H1 (cell line): ENCODE measurements around the gene CYP2A6. TPM values are rescaled to one million over a fixed set of nuclear protein-coding genes. Genes with fewer than 3 reads are reported as not detected.

ENCODE experiments used
- CTCF ChIA-PET: fragments of 300-600 bp; sonication (Branson Sonifier 250); formaldehyde crosslinking; loops from one replicate; lab custom pipeline; 2021; ENCODE audit not compliant: partially characterized antibody; lab: Charles Lee
- POLR2A ChIA-PET: fragments of 300-600 bp; sonication (Branson Sonifier 250); formaldehyde crosslinking; loops from one replicate; lab custom pipeline; 2021; ENCODE audit warnings: inconsistent platforms; ENCODE audit not compliant: partially characterized antibody; lab: Charles Lee
- DNase-seq, 2 experiments: peaks; one replicate each; pipeline versions ENCODE4 v3.0.0 to v3.0.0-alpha.2; 2010 to 2022; ENCODE audit warnings: low spot score in 2 of 2, low read depth in 1 of 2, mixed read lengths in 1 of 2
- FAIRE-seq: peaks from 2 replicates; lab custom pipeline; 2011; peaks lifted over from hg19 to GRCh38; lab: Jason Lieb, UNC
- H2AFZ ChIP-seq: 2 replicates; pipeline ENCODE4 v1.8.1; 2012; ENCODE audit warnings: low read length, inconsistent platforms
- H2AK5ac ChIP-seq: 2 replicates; pipeline ENCODE4 v1.6.1; 2013; ENCODE audit warnings: low read depth, low read length
- H2BK120ac ChIP-seq: replicated peaks from 2 replicates; pipeline ENCODE3; 2013; ENCODE audit warnings: low read depth, low read length, inconsistent platforms
- H2BK12ac ChIP-seq: 2 replicates; pipeline ENCODE4 v1.6.1; 2013; ENCODE audit warnings: low read depth, low read length
- H2BK15ac ChIP-seq: 2 replicates; pipeline ENCODE4 v1.6.1; 2013; ENCODE audit warnings: low read length
- H2BK20ac ChIP-seq: 2 replicates; pipeline ENCODE4 v1.6.1; 2013; ENCODE audit warnings: low read length
- H2BK5ac ChIP-seq: 2 replicates; pipeline ENCODE4 v1.6.1; 2013; ENCODE audit warnings: low read depth, low read length
- H3K14ac ChIP-seq: 2 replicates; pipeline ENCODE4 v1.6.1; 2013; ENCODE audit warnings: inconsistent platforms; ENCODE audit not compliant: insufficient read length
- H3K18ac ChIP-seq: 2 replicates; pipeline ENCODE4 v1.6.1; 2013; ENCODE audit warnings: low read length; ENCODE audit errors: extremely low read depth
- H3K23ac ChIP-seq: 2 replicates; pipeline ENCODE4 v1.6.1; 2013; ENCODE audit warnings: inconsistent platforms; ENCODE audit not compliant: insufficient read length
- H3K23me2 ChIP-seq: 2 replicates; pipeline ENCODE4 v1.6.1; 2013; ENCODE audit warnings: low read depth, low read length
- H3K27ac ChIP-seq: 2 replicates; pipeline ENCODE4 v1.6.1; 2011; ENCODE audit warnings: low read depth, low read length, inconsistent platforms
- H3K27me3 ChIP-seq, 4 experiments: replicated peaks in 1 of 4; 1 replicate in 1 of 4; 2 replicates in 3 of 4; pipeline versions ENCODE4 v1.6.1 to v1.8.1; 2011 to 2013; ENCODE audit warnings: low read length in 3 of 4, mild to moderate bottlenecking in 3 of 4, inconsistent platforms in 2 of 4, mixed read lengths in 2 of 4, moderate library complexity in 1 of 4; ENCODE audit not compliant: control insufficient read depth in 3 of 4, insufficient read depth in 3 of 4; ENCODE audit errors: extremely low read depth in 1 of 4
- H3K36me3 ChIP-seq, 4 experiments: 2 replicates each; pipeline versions ENCODE4 v1.6.1 to v1.8.1; 2011 to 2013; ENCODE audit warnings: mild to moderate bottlenecking in 4 of 4, low read length in 3 of 4, moderate library complexity in 2 of 4, control low read depth in 1 of 4, inconsistent platforms in 1 of 4; ENCODE audit not compliant: insufficient read depth in 4 of 4, control insufficient read depth in 2 of 4
- H3K4ac ChIP-seq: replicated peaks from 2 replicates; pipeline ENCODE3; 2013; ENCODE audit warnings: low read length, low read depth, mixed read lengths, inconsistent platforms; ENCODE audit not compliant: insufficient read length
- H3K4me1 ChIP-seq, 4 experiments: replicated peaks in 1 of 4; 1 replicate in 1 of 4; 2 replicates in 3 of 4; pipeline versions ENCODE4 v1.6.1 to v1.8.1; 2011 to 2013; ENCODE audit warnings: low read length in 3 of 4, inconsistent platforms in 2 of 4, mixed read lengths in 1 of 4; ENCODE audit not compliant: insufficient read depth in 4 of 4, control insufficient read depth in 3 of 4
- H3K4me2 ChIP-seq, 2 experiments: 2 replicates each; pipeline versions ENCODE4 v1.6.1 to v1.8.1; 2011 to 2013; ENCODE audit warnings: low read depth in 2 of 2, low read length in 2 of 2, control low read depth in 1 of 2, inconsistent platforms in 1 of 2, mild to moderate bottlenecking in 1 of 2; ENCODE audit not compliant: insufficient read depth in 1 of 2
- H3K4me3 ChIP-seq, 4 experiments: fragments of 200-600, 300-600 bp in 1 of 4; sonication (generic), shearing (Covaris generic), sonication (Bioruptor Twin) in 1 of 4; 2 replicates each; pipeline versions ENCODE4 v1.5.1 to v1.8.1; 2011 to 2016; ENCODE audit warnings: low read length in 4 of 4, low read depth in 3 of 4, control low read depth in 2 of 4, inconsistent platforms in 2 of 4, mild to moderate bottlenecking in 2 of 4, mixed read lengths in 1 of 4, moderate library complexity in 1 of 4; ENCODE audit not compliant: insufficient read depth in 2 of 4; ENCODE audit errors: extremely low read depth in 1 of 4
- H3K56ac ChIP-seq: replicated peaks from 2 replicates; pipeline ENCODE3; 2013; ENCODE audit warnings: low read depth, mild to moderate bottlenecking, mixed read lengths, low read length, inconsistent platforms; ENCODE audit not compliant: insufficient read length
- H3K79me1 ChIP-seq: 2 replicates; pipeline ENCODE4 v1.6.1; 2013; ENCODE audit warnings: low read depth, low read length, control low read depth
- H3K79me2 ChIP-seq, 2 experiments: 2 replicates each; pipeline versions ENCODE4 v1.6.1 to v1.8.1; 2012 to 2013; ENCODE audit warnings: low read length in 2 of 2, mild to moderate bottlenecking in 2 of 2, inconsistent platforms in 1 of 2; ENCODE audit not compliant: insufficient read depth in 2 of 2, control insufficient read depth in 1 of 2
- H3K9ac ChIP-seq, 4 experiments: replicated peaks in 1 of 4; 1 replicate in 1 of 4; 2 replicates in 3 of 4; pipeline versions ENCODE4 v1.6.1 to v1.8.1; 2011 to 2013; ENCODE audit warnings: low read depth in 3 of 4, low read length in 3 of 4, control low read depth in 2 of 4, mild to moderate bottlenecking in 2 of 4, moderate library complexity in 2 of 4, inconsistent platforms in 1 of 4; ENCODE audit errors: extremely low read depth in 1 of 4
- H3K9me3 ChIP-seq, 2 experiments: 2 replicates each; pipeline versions ENCODE4 v1.6.1 to v1.8.1; 2012 to 2013; ENCODE audit warnings: mild to moderate bottlenecking in 2 of 2, moderate library complexity in 2 of 2, control low read depth in 1 of 2, inconsistent platforms in 1 of 2, low read depth in 1 of 2, low read length in 1 of 2, mixed read lengths in 1 of 2; ENCODE audit not compliant: insufficient read depth in 2 of 2
- H4K20me1 ChIP-seq, 2 experiments: replicated peaks in 1 of 2; 2 replicates each; pipeline versions ENCODE3 to v1.8.1; 2011 to 2013; ENCODE audit warnings: inconsistent platforms in 2 of 2, low read length in 2 of 2, mild to moderate bottlenecking in 1 of 2; ENCODE audit not compliant: insufficient read depth in 2 of 2, control insufficient read depth in 1 of 2
- H4K5ac ChIP-seq: 2 replicates; pipeline ENCODE4 v1.6.1; 2013; ENCODE audit warnings: low read length, low read depth, mixed read lengths, inconsistent platforms; ENCODE audit not compliant: insufficient read length
- H4K8ac ChIP-seq: 2 replicates; pipeline ENCODE4 v1.8.0; 2013; ENCODE audit warnings: mild to moderate bottlenecking, moderate library complexity, low read length, inconsistent platforms; ENCODE audit not compliant: insufficient read depth; ENCODE audit errors: extremely low read depth
- H4K91ac ChIP-seq: replicated peaks from 2 replicates; pipeline ENCODE3; 2013; ENCODE audit warnings: low read length, mixed read lengths, inconsistent platforms; ENCODE audit not compliant: insufficient read length
- ASH2L ChIP-seq: fragments of 200-600, 300-600 bp; sonication (generic); IDR thresholded peaks from one replicate; pipeline ENCODE4 v1.7.1; 2017; ENCODE audit warnings: low read length
- CHD1 ChIP-seq: IDR thresholded peaks from 2 replicates; pipeline ENCODE4 v1.6.1; 2012; ENCODE audit warnings: low read depth, low read length, improper control_type of control experiment
- GABPA ChIP-seq: IDR thresholded peaks from 2 replicates; pipeline ENCODE4 v1.6.1; 2011; ENCODE audit warnings: mild to moderate bottlenecking, low read length, moderate library complexity, borderline replicate concordance; ENCODE audit not compliant: insufficient read depth
- POLR2AphosphoS5 ChIP-seq: IDR thresholded peaks from 2 replicates; pipeline ENCODE4 v1.6.1; 2011; ENCODE audit warnings: low read depth, low read length
- RNF2 ChIP-seq: fragments of 200-900, 300-1000 bp; sonication (generic); IDR thresholded peaks from 2 replicates; pipeline ENCODE4 v1.7.1; 2016; ENCODE audit warnings: borderline replicate concordance, low read depth, mild to moderate bottlenecking, antibody characterized with exemption, low read length; ENCODE audit not compliant: poor library complexity, severe bottlenecking; ENCODE audit errors: missing control alignments
- SIX5 ChIP-seq: IDR thresholded peaks from 2 replicates; pipeline ENCODE4 v1.6.1; 2011; ENCODE audit warnings: mild to moderate bottlenecking, low read depth, low read length
- YY1 ChIP-seq: IDR thresholded peaks from 2 replicates; pipeline ENCODE4 v1.6.1; 2011; ENCODE audit warnings: low read depth, mild to moderate bottlenecking, low read length
- WGBS, 2 experiments: shearing (Covaris generic) in 1 of 2; methylation state at CpG; one replicate each; pipeline versions ENCODE4 v1.1.6 to v1.1.7; 2013 to 2015; ENCODE audit warnings: low lambda C conversion rate in 2 of 2, mixed read lengths in 2 of 2, inconsistent platforms in 1 of 2, low coverage in 1 of 2, missing lambda C conversion rate in 1 of 2; ENCODE audit not compliant: insufficient replicate concordance in 2 of 2, insufficient coverage in 1 of 2, insufficient read length in 1 of 2; ENCODE audit errors: extremely low coverage in 1 of 2, missing lambda C conversion rate in 1 of 2; 5-methylcytosine and 5-hydroxymethylcytosine counted together
- polyA plus RNA-seq, 7 experiments: library from polyadenylated mRNA; depleted of rRNA in 3 of 7; stranded (reverse) in 5 of 7; unstranded in 2 of 7; fragments of >200 nt in 5 of 7; fragments of 200-250 nt in 2 of 7; gene quantifications; 1 replicate in 5 of 7; 2 replicates in 1 of 7; 4 replicates in 1 of 7; pipeline versions ENCODE4 v1.2.1 to v1.2.3, GENCODE V29; 2011 to 2013; ENCODE audit warnings: missing spikeins in 2 of 7, mixed read lengths in 2 of 7
- total RNA-seq: library from RNA; stranded (reverse); fragmentation: NEBNext Ultra II Directional; extraction: Animal tissue kit (Norgen Biotek cat#: 25700); gene quantifications from 2 replicates; pipeline ENCODE4 v1.2.1, GENCODE V29; 2021
- TF ChIP-seq, protein P1 (sequence below): IDR thresholded peaks from 2 replicates; pipeline ENCODE4 v1.6.1; 2011; ENCODE audit warnings: low read depth, mild to moderate bottlenecking, low read length; ENCODE audit not compliant: insufficient read depth

The CYP2A6 gene
- total and polyA plus RNA-seq, 2 of the 8 experiments (the other 6 are each of a cell fraction or from before 2014, with no cell fraction given), result 0.33 TPM; not detected in 1

DNA sequence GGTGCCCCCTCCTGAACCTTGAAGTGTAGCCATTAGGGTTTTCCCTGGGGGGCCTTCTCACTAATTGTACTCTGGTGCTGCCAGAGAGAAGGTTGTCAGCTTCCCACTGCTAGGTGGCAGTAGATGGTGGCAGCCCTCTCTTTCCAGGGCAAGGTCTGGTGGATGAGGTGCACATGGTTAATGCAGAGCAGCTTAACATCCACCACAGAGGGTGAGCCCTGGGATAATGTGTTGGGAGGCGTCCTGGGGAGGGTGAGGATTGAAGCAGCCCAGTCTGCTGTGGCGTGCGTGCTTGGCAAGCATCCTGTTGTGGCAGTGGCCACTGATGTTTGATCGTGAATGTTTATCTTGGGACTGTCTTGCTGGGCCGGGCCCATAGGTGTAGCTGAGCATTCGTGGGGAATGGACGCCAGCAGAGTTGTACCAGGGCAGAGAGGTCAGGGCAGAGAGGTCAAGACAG, 45.4 kb downstream of the CYP2A6 start:
- no peak overlapping the region for H3K4me3 ChIP-seq
- ChIA-PET POLR2A (interaction anchor here (0.7 to 15.7 kb wide), 10 partner anchors 9 to 335 kb away, joined by 3 to 241 read pairs (median 6); partner anchors contain the start of genes ACTMAP, COQ8B, ITPKC and MIA), CTCF (interaction anchor here (0.7 to 4.4 kb wide), 9 partner anchors 9 to 143 kb away, joined by 3 to 26 read pairs (median 4); partner anchors contain the start of genes COQ8B, ITPKC and RAB4B)
- H2BK20ac ChIP-seq, result no peak overlapping the region
- DNase-seq (no peak), FAIRE-seq (no peak)
- H3K56ac ChIP-seq, result no peak overlapping the region
- no peak for TF ChIP-seq RNF2
- TF ChIP-seq ASH2L, result no peak
- TF ChIP-seq GABPA, result no peak
- no peak for TF ChIP-seq SIX5
- no peak for TF ChIP-seq YY1
- no peak for TF ChIP-seq CHD1
- no peak for TF ChIP-seq POLR2AphosphoS5
- TF ChIP-seq, protein P1, sequence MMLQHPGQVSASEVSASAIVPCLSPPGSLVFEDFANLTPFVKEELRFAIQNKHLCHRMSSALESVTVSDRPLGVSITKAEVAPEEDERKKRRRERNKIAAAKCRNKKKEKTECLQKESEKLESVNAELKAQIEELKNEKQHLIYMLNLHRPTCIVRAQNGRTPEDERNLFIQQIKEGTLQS, result no peak
- H2BK12ac ChIP-seq, result no peak overlapping the region
- H4K91ac ChIP-seq, result no peak overlapping the region
- peaks cover 37% of the 10 kb centered on the region for H3K79me1 ChIP-seq
- no peak overlapping the region for H3K4ac ChIP-seq
- peaks cover 14 to 75% of the 10 kb centered on the region in 2 experiments for H3K79me2 ChIP-seq
- H2BK5ac ChIP-seq, result 0 out of 2 replicates have a peak overlapping the region, but pooled peaks have one; percentile 35
- H2AFZ ChIP-seq, result no peak overlapping the region
- H3K9me3 ChIP-seq, result no peaks in the 10 kb centered on the region
- H3K27me3 ChIP-seq, result no peaks in the 10 kb centered on the region
- H3K23ac ChIP-seq, result no peak overlapping the region
- peaks cover 3 to 65% (median 35%) of the 10 kb centered on the region in 4 experiments for H3K4me1 ChIP-seq
- 0 out of 2 replicates have a peak overlapping the region, but pooled peaks have one; percentile 28 for H2AK5ac ChIP-seq
- no peak overlapping the region for H2BK120ac ChIP-seq
- H3K4me2 ChIP-seq, result no peak overlapping the region; a peak in 1 of 4 replicates
- H4K5ac ChIP-seq, result no peak overlapping the region
- peaks cover 6 to 53% (median 19%) of the 10 kb centered on the region in 4 experiments; a peak in 7 of 8 replicates for H3K36me3 ChIP-seq
- no peak overlapping the region for H3K9ac ChIP-seq
- no peak overlapping the region for H4K8ac ChIP-seq
- H4K20me1 ChIP-seq, result peaks cover 50 to 72% of the 10 kb centered on the region in 2 experiments
- no peak overlapping the region for H3K27ac ChIP-seq
- WGBS, 2 experiments, result 91% methylated on average over 7 of the region's 7 CpGs; no CpG with 5 or more reads in 1 of the 2 experiments
- peaks cover 3% of the 10 kb centered on the region; the same call in 1 of the 2 replicates for H3K23me2 ChIP-seq
- no peak overlapping the region for H3K18ac ChIP-seq
- no peak overlapping the region for H2BK15ac ChIP-seq
- no peak overlapping the region for H3K14ac ChIP-seq
